Transverse colon (tissue), 3 donors: Measurements from ENCODE around the gene EDC3.

Experiments
- CTCF ChIP-seq, 5 experiments: fragments of 200-600 bp in 3 of 5; fragments of 450-650 bp in 2 of 5; sonication (generic) in 3 of 5; IDR thresholded peaks; 1 replicate in 2 of 5; 2 replicates in 3 of 5; pipeline ENCODE4 v1.5.1; 2016 to 2017; ENCODE audit warnings: antibody characterized with exemption in 5 of 5, inconsistent platforms in 3 of 5, mild to moderate bottlenecking in 2 of 5, moderate library complexity in 1 of 5
- POLR2A ChIP-seq: fragments of 450-650 bp; IDR thresholded peaks from one replicate; pipeline ENCODE4 v1.6.1; 2016; ENCODE audit warnings: antibody characterized with exemption, mild to moderate bottlenecking, moderate library complexity

- TF ChIP-seq CTCF (IDR thresholded peaks at IDR 0.05) = no peak
- no peak for TF ChIP-seq POLR2A
Measured at GRCh38 chr15:74628199-74628598, 67.6 kb downstream of the EDC3 start.
